Parathyroid adenoma (tissue), 2 donors: ENCODE results near the gene BCKDK.
"Not testable (repeated sequence)": the region's sequence is repeated elsewhere in the genome, so short reads cannot be mapped to it uniquely, and the experiment has no call there.

ENCODE experiments used
- H2AFZ ChIP-seq: fragments of 300-600 bp; sonication (generic); one replicate; pipeline ENCODE4 v1.7.0; 2017; ENCODE audit warnings: antibody characterized with exemption, mild to moderate bottlenecking
- H3K27ac ChIP-seq: fragments of 300-600 bp; sonication (generic); one replicate; pipeline ENCODE4 v1.7.0; 2017
- H3K27me3 ChIP-seq: fragments of 300-600 bp; sonication (generic); one replicate; pipeline ENCODE4 v1.7.0; 2017; ENCODE audit warnings: low read length; ENCODE audit not compliant: control insufficient read depth, insufficient read depth
- H3K36me3 ChIP-seq: fragments of 300-600 bp; sonication (generic); one replicate; pipeline ENCODE4 v1.7.0; 2017; ENCODE audit warnings: low read length; ENCODE audit not compliant: control insufficient read depth, insufficient read depth
- H3K4me1 ChIP-seq: fragments of 300-600 bp; sonication (generic); one replicate; pipeline ENCODE4 v1.7.0; 2017; ENCODE audit warnings: control low read depth
- H3K4me2 ChIP-seq: fragments of 300-600 bp; sonication (generic); one replicate; pipeline ENCODE4 v1.7.0; 2017; ENCODE audit warnings: low read length
- H3K4me3 ChIP-seq: fragments of 300-600 bp; sonication (generic); one replicate; pipeline ENCODE4 v1.7.0; 2017; ENCODE audit warnings: low read depth, low read length
- H3K79me2 ChIP-seq: fragments of 300-600 bp; sonication (generic); one replicate; pipeline ENCODE4 v1.7.0; 2017; ENCODE audit warnings: control low read depth
- H3K9ac ChIP-seq: fragments of 300-600 bp; sonication (generic); one replicate; pipeline ENCODE4 v1.7.0; 2017; ENCODE audit warnings: mild to moderate bottlenecking
- H3K9me3 ChIP-seq: fragments of 300-600 bp; sonication (generic); one replicate; pipeline ENCODE4 v1.7.0; 2017; ENCODE audit warnings: low read length; ENCODE audit not compliant: control insufficient read depth
- TF ChIP-seq, protein P1 (sequence below): fragments of 300-600 bp; sonication (generic); IDR thresholded peaks from one replicate; pipeline ENCODE4 v1.7.0; 2017; ENCODE audit warnings: antibody characterized with exemption, mild to moderate bottlenecking
- donor health status: primary hyperparathyroidism.

The BCKDK gene

DNA sequence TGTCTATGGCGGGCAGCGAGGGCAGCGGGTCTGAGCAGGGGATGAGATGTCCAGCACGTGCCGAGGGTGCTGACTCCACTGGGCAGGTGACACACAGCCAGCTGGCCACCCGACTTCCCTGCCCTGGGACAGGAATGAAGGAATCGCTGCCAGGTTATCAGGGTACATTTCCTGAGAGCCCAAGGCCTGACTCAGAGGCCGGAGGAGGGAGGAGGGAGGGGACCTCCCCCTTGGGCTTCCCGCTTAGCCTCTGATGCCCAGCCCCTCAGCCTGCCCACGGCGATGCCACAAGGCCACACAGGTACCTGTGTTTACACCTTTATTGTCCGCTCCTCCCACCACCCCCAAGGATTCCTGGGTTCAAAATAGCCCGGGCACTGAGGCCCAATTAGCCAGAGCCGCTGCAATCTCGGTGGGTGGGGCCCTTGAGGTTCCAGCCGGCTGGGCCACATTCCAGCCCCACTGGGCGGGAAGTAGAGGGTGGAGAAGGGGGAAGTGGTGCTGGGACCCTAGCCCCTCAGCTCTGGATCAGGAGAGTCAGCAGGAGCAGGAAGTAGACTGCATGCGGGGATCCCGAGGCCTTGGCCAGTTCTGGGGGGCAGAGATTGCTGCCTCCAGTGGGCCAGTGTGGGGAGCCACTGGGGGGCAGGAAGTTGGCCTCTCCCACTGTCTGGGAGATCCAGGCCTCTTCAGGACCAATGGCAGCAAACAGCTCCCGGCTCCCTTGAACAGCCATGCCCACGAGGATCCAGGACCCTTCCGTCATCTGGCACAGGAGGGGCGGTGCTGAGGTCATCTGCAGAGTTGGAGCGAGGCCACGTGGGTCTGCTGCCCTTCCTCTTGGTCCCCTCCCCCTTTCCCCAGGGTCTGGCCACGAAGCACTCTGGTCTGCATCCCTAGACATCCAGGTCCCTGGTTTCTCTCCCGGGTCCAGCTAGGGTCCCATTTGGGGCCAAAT is 30.7 kb downstream of the BCKDK start:
- Histone ChIP-seq H3K27ac (no peak overlapping the region), H3K4me1 (peaks cover 35% of the 10 kb centered on the region), H3K4me3 (no peak overlapping the region), H3K27me3 (no peaks in the 10 kb centered on the region), H3K9me3 (no peaks in the 10 kb centered on the region), H3K36me3 (no peaks in the 10 kb centered on the region), H3K79me2 (peaks cover 4% of the 10 kb centered on the region), H2AFZ (peak overlapping the region; percentile 65), H3K9ac (no peak overlapping the region), H3K4me2 (no peak overlapping the region)
- TF ChIP-seq, protein P1, sequence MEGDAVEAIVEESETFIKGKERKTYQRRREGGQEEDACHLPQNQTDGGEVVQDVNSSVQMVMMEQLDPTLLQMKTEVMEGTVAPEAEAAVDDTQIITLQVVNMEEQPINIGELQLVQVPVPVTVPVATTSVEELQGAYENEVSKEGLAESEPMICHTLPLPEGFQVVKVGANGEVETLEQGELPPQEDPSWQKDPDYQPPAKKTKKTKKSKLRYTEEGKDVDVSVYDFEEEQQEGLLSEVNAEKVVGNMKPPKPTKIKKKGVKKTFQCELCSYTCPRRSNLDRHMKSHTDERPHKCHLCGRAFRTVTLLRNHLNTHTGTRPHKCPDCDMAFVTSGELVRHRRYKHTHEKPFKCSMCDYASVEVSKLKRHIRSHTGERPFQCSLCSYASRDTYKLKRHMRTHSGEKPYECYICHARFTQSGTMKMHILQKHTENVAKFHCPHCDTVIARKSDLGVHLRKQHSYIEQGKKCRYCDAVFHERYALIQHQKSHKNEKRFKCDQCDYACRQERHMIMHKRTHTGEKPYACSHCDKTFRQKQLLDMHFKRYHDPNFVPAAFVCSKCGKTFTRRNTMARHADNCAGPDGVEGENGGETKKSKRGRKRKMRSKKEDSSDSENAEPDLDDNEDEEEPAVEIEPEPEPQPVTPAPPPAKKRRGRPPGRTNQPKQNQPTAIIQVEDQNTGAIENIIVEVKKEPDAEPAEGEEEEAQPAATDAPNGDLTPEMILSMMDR = no peak

DNA sequence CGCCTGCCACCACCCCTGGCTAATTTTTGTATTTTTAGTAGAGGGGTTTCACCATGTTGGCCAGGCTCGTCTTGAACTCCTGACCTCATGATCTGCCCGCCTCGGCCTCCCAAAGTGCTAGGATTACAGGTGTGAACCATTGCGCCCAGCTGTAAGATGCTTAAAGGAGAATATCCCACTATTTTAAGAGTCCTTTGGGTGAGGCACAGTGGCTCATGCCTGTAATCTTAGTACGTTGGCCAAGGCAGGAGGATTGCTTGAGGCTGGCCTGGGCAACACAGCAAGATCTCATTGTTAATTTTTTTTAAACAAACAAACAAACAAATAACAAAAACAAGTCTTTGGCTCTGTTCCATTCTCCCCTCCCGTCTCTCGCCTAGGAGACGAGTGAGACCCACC is 32.9 kb downstream of the BCKDK start:
- not testable (repeated sequence) for H3K9ac ChIP-seq, H3K27me3 ChIP-seq, H3K9me3 ChIP-seq, H3K36me3 ChIP-seq, H3K79me2 ChIP-seq, H3K27ac ChIP-seq, H2AFZ ChIP-seq
- Histone ChIP-seq H3K4me3 (peak overlapping the region; percentile 26), H3K4me1 (peaks cover 18% of the 10 kb centered on the region), H3K4me2 (peak overlapping the region; percentile 75)

DNA sequence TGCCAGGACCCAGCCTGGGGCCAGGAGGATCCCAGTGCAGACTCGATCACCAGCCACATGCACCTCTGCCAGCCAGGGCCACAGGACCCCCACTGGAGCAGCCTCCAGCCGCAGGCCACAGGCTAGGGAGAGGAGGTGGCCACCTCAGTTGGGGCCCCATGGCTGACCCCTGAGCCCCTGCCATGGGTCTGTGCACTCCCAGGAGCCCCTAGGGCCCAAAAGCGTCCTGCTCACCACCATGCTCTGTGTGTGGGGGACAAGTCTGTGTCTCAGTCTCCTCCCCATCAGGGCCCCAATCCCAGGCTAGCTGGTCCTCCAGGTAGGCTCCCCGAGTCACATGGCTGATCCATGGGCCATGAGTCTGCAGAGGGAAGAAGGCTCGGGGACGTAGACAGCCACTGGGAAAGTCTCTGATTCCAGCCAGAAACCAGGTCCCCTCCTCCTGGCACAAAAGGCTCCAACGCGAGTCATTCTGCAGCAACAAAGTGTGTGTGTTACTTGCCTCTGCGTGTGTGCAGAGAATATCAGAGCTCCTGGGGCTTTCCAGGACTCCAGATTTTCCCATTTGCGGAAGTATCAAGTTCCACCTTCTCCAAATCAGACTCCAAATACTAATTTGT is 33.4 kb downstream of the BCKDK start:
- no peaks in the 10 kb centered on the region for H3K79me2 ChIP-seq
- no peaks in the 10 kb centered on the region for H3K27me3 ChIP-seq
- peak overlapping the region; percentile 26 for H3K4me3 ChIP-seq
- H3K36me3 ChIP-seq = no peaks in the 10 kb centered on the region
- H3K9ac ChIP-seq = no peak overlapping the region
- no peaks in the 10 kb centered on the region for H3K9me3 ChIP-seq
- H3K4me1 ChIP-seq = peaks cover 15% of the 10 kb centered on the region
- H3K4me2 ChIP-seq = peak overlapping the region; percentile 75
- peak overlapping the region; percentile 69 for H2AFZ ChIP-seq
- peak overlapping the region; percentile 69 for H3K27ac ChIP-seq
- TF ChIP-seq, protein P1 = no peak

DNA sequence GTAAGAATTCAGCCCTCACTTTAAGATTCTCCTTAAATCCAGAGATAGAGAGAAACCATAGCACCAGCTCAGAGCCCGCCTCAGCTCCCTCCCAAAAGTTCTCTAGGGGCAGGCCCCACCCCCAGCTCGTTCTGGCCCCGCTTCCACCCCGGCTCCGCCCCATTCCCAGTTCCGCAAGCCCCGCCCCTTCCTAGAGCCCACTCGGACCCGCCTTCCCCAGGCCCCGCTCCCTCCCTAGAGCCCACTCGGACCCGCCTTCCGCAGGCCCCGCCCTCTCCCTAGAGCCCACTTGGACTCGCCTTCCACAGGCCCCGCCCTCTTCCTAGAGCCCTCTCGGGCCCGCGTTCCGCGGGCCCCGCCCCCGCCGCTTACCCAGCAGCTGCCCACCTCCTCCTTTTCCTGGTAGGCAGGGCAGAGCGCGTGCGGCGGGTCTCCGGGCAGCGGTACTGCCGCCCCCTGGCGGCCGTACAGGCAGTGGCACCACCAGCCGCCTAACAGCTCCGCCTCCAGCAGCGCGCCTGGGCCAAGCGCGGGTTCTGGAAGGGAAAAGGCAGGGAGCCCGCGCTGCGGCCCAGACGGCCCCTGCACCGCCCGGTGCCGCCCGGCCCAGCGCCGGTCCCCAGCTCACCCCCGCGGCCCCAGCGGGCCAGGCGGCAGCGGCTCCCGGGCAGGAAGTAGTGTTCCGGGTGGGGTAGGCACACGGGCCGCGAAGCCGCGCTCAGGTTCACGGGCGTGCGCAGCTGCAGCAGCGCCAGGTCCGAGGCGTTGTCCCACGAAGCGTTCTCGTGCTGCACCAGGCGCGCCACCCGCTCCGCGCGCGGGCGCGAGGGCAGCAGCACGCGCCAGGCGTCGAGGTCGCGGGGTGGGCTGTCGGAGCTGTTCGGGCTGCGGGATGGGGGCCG is 34.2 kb downstream of the BCKDK start:
- Histone ChIP-seq H3K4me1 (peaks cover 15% of the 10 kb centered on the region), H3K9ac (no peak overlapping the region), H3K27ac (peak overlapping the region; percentile 69), H2AFZ (peak overlapping the region; percentile 98), H3K4me3 (peak overlapping the region; percentile 26), H3K79me2 (no peaks in the 10 kb centered on the region), H3K36me3 (no peaks in the 10 kb centered on the region), H3K27me3 (no peaks in the 10 kb centered on the region), H3K4me2 (peak overlapping the region; percentile 81), H3K9me3 (no peaks in the 10 kb centered on the region)
- TF ChIP-seq, protein P1 = peak; percentile 98
